GM12875 (cell line): ENCODE results near the gene PTPN13.

Experiments used
- H3K4me3 ChIP-seq: one replicate; pipeline ENCODE4 v1.5.1; 2011; ENCODE audit warnings: low read depth, low read length, control low read depth
- TF ChIP-seq, protein P1 (sequence below): IDR thresholded peaks from 2 replicates; pipeline ENCODE4 v1.5.1; 2011; ENCODE audit warnings: low read depth, mild to moderate bottlenecking, control low read depth, inconsistent platforms, low read length, moderate library complexity, borderline replicate concordance; ENCODE audit not compliant: insufficient read depth

The PTPN13 gene

DNA sequence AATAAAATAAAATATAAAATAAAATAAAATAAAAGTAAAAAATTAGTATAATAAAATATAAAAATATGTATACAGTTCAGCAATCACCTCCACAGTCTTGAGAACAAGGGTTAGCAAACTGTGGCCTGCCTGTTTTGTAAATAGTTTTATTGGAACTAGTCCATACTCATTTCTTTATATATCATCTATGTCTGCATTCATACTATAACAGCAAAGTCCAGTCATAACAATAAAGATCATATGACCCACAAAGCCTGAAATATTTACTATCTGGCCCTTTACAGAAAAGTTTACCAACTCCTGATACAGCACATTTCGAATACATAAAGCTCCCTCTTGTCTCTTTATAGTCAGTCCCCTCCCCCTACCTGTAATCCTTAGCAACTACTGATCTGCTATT lies 143.1 kb downstream of the PTPN13 start:
- no peak overlapping the region for H3K4me3 ChIP-seq
- TF ChIP-seq, protein P1, sequence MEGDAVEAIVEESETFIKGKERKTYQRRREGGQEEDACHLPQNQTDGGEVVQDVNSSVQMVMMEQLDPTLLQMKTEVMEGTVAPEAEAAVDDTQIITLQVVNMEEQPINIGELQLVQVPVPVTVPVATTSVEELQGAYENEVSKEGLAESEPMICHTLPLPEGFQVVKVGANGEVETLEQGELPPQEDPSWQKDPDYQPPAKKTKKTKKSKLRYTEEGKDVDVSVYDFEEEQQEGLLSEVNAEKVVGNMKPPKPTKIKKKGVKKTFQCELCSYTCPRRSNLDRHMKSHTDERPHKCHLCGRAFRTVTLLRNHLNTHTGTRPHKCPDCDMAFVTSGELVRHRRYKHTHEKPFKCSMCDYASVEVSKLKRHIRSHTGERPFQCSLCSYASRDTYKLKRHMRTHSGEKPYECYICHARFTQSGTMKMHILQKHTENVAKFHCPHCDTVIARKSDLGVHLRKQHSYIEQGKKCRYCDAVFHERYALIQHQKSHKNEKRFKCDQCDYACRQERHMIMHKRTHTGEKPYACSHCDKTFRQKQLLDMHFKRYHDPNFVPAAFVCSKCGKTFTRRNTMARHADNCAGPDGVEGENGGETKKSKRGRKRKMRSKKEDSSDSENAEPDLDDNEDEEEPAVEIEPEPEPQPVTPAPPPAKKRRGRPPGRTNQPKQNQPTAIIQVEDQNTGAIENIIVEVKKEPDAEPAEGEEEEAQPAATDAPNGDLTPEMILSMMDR, result no peak

DNA sequence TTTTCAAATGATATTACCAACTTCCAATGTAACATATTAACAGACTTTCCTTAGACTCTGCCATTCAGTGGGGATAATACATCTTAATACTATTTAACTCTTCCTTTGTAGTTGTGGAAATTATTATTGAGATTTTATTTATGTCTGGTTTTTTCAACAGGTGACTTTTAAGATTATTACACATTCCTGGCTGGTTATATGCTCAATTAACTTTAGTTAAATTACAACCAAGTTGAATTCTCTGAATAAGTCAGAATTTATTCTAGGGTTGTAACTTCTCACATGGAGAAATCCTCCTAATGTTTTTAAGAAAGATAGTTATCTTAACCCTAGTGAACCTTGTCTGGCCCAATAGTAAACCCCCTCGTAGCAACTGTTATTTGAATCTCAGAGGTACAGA lies 147.7 kb downstream of the PTPN13 start:
- H3K4me3 ChIP-seq, result no peak overlapping the region
- TF ChIP-seq, protein P1, result no peak

DNA sequence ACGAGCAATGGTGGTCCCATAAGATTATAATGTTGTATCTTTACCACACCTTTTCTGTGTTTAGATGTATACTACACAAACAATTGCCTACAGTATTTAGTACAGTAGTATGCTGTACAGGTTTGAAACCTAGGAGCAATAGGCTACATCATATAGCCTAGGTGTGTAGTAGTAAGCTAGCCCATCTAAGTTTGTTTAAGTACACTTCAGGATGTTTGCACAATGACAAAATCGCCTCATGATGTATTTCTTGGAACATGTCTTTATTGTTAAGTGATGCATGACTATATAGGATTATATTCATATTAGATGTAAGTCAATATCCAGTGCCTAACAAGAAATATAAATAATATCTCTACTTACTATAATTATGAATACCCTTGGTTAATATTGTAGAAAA lies 150.5 kb downstream of the PTPN13 start:
- no peak overlapping the region for H3K4me3 ChIP-seq
- TF ChIP-seq, protein P1, result no peak

DNA sequence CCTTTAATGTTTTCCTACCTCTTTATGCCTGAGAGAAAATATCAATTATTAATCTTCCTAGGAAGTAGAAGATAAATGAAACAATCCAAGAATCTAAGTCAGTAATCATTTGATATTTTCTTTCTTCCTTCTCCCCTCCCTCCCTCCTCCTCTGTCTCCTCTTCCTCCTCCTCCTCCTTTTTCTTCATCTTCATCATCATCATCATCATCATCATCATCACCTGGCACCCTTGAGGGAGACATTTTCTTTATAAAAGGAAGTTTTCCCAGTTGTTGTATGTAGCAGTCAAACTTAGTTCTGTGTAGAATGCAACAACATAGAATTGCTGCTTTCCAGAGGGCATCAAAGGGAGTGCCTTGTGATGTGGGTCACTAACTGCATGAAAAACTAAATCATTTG lies 155.0 kb downstream of the PTPN13 start:
- TF ChIP-seq, protein P1, result no peak
- H3K4me3 ChIP-seq, result no peak overlapping the region

- no peak overlapping the region for H3K4me3 ChIP-seq
- TF ChIP-seq, protein P1, result no peak
These were observed 161.3 kb downstream of the PTPN13 start for GRCh38 chr4:86755388-86755787.

GRCh38 chr4:86757468-86757867 lies 163.4 kb downstream of the PTPN13 start:
- TF ChIP-seq, protein P1, result no peak
- no peak overlapping the region for H3K4me3 ChIP-seq

GRCh38 chr4:86759298-86759697 lies 165.2 kb downstream of the PTPN13 start:
- TF ChIP-seq, protein P1, result no peak
- H3K4me3 ChIP-seq, result no peak overlapping the region
